BJ (cell line): ENCODE data around the gene UNC13D. TPM values are rescaled to one million over a fixed set of nuclear protein-coding genes. Genes with fewer than 3 reads are reported as not detected.

Experiments used
- CTCF ChIA-PET: fragments of 350-600 bp; formaldehyde crosslinking; extraction: SDS; loops from one replicate; lab custom pipeline; 2021; ENCODE audit warnings: antibody characterized with exemption, inconsistent platforms; lab: Yijun Ruan, JAX
- POLR2A ChIA-PET: fragments of 300-600 bp; sonication (Branson Sonifier 250); formaldehyde crosslinking; extraction: SDS; loops from one replicate; lab custom pipeline; 2021; ENCODE audit warnings: antibody characterized with exemption; lab: Charles Lee
- DNase-seq: peaks from one replicate; pipeline ENCODE4 v3.0.0-alpha.2; 2011; ENCODE audit warnings: low read depth
- H3K27me3 ChIP-seq: 2 replicates; pipeline ENCODE4 v1.6.0; 2011; ENCODE audit warnings: low read length; ENCODE audit not compliant: control insufficient read depth, insufficient read depth
- H3K36me3 ChIP-seq: 2 replicates; pipeline ENCODE4 v1.5.1; 2011; ENCODE audit warnings: low read length; ENCODE audit not compliant: control insufficient read depth, insufficient read depth
- H3K4me3 ChIP-seq: 2 replicates; pipeline ENCODE4 v1.5.1; 2011; ENCODE audit warnings: low read depth, mild to moderate bottlenecking, control low read depth, low read length
- CTCF ChIP-seq: IDR thresholded peaks from 2 replicates; pipeline ENCODE4 v1.5.1; 2011; ENCODE audit warnings: low read depth, mild to moderate bottlenecking, control low read depth, inconsistent platforms, low read length, moderate library complexity; ENCODE audit not compliant: insufficient read depth
- polyA plus RNA-seq: library from polyadenylated mRNA; depleted of rRNA; stranded (reverse); fragments of >200 nt; gene quantifications from 2 replicates; pipeline ENCODE4 v1.2.3, GENCODE V29; 2011

UNC13D gene
- polyA plus RNA-seq, 1 experiment, result 0.40 TPM

- Histone ChIP-seq H3K4me3 (no peak overlapping the region), H3K27me3 (no peaks in the 10 kb centered on the region), H3K36me3 (peaks cover 49% of the 10 kb centered on the region)
- POLR2A ChIA-PET, result no interaction called here
- no peak for DNase-seq
- CTCF ChIA-PET, result interaction anchor here (0.9 to 7.7 kb wide), 2 partner anchors 11 to 29 kb away, joined by 3 to 56 read pairs; no protein-coding TSS in a partner anchor
- no peak for TF ChIP-seq CTCF
Measured at GRCh38 chr17:75817571-75817970, 26.6 kb downstream of the UNC13D start.

- CTCF ChIA-PET, result interaction anchor here (0.6 to 7.7 kb wide), 5 partner anchors 12 to 184 kb away, joined by 3 to 56 read pairs (median 3); partner anchors contain the start of gene SMIM5
- no peak for TF ChIP-seq CTCF
- Histone ChIP-seq H3K27me3 (no peaks in the 10 kb centered on the region), H3K36me3 (peaks cover 51% of the 10 kb centered on the region), H3K4me3 (no peak overlapping the region)
- DNase-seq, result no peak
- POLR2A ChIA-PET, result no interaction called here
Measured at GRCh38 chr17:75816693-75817092, 27.5 kb downstream of the UNC13D start.

GRCh38 chr17:75815399-75815798 is 28.8 kb downstream of the UNC13D start:
- no peak for TF ChIP-seq CTCF
- no peak for DNase-seq
- H3K4me3 ChIP-seq, result no peak overlapping the region
- no peaks in the 10 kb centered on the region for H3K27me3 ChIP-seq
- POLR2A ChIA-PET, result interaction anchor here (1.3 kb wide), 1 partner anchor 35 kb away, joined by 15 read pairs; no protein-coding TSS in a partner anchor
- peaks cover 48% of the 10 kb centered on the region for H3K36me3 ChIP-seq
- CTCF ChIA-PET, result interaction anchor here (0.6 to 7.7 kb wide), 7 partner anchors 13 to 367 kb away, joined by 3 to 56 read pairs (median 4); partner anchors contain the start of gene GALK1

GRCh38 chr17:75814900-75815373 is 29.3 kb downstream of the UNC13D start:
- POLR2A ChIA-PET, result interaction anchor here (1.3 kb wide), 1 partner anchor 35 kb away, joined by 15 read pairs; no protein-coding TSS in a partner anchor
- H3K36me3 ChIP-seq, result peaks cover 47% of the 10 kb centered on the region
- CTCF ChIA-PET, result interaction anchor here (0.6 to 7.7 kb wide), 7 partner anchors 13 to 366 kb away, joined by 3 to 56 read pairs (median 4); partner anchors contain the start of gene GALK1
- no peaks in the 10 kb centered on the region for H3K27me3 ChIP-seq
- peak; percentile 26 for DNase-seq
- H3K4me3 ChIP-seq, result no peak overlapping the region
- TF ChIP-seq CTCF, result no peak

- H3K27me3 ChIP-seq, result no peaks in the 10 kb centered on the region
- no peak overlapping the region for H3K4me3 ChIP-seq
- CTCF ChIA-PET, result interaction anchor here (0.5 to 7.7 kb wide), 3 partner anchors 9 to 25 kb away, joined by 3 to 56 read pairs (median 4); no protein-coding TSS in a partner anchor
- DNase-seq, result no peak
- TF ChIP-seq CTCF, result no peak
- POLR2A ChIA-PET, result no interaction called here
- peaks cover 40% of the 10 kb centered on the region for H3K36me3 ChIP-seq
Measured at GRCh38 chr17:75814021-75814395, 30.2 kb downstream of the UNC13D start.
